D721Med (cell line): ENCODE results near the gene MYL5.
A peak's percentile ranks its signal among the peaks of the same experiment; 100 is the strongest.

Experiments
- DNase-seq: peaks from one replicate; pipeline ENCODE4 v3.0.0; 2011; ENCODE audit warnings: low spot score; ENCODE audit not compliant: insufficient read length
- FAIRE-seq: peaks from 2 replicates; lab custom pipeline; 2011; peaks lifted over from hg19 to GRCh38; lab: Jason Lieb, UNC
- CTCF ChIP-seq: IDR thresholded peaks from 2 replicates; pipeline ENCODE4 v1.5.1; 2012; ENCODE audit warnings: mild to moderate bottlenecking, control low read depth; ENCODE audit not compliant: insufficient read depth; ENCODE audit errors: missing control alignments

Gene MYL5

GRCh38 chr4:663438-664428, 10.6 kb upstream of the MYL5 start:
- TF ChIP-seq CTCF = no peak
- peak; percentile 95 for DNase-seq
- FAIRE-seq = no peak

DNA sequence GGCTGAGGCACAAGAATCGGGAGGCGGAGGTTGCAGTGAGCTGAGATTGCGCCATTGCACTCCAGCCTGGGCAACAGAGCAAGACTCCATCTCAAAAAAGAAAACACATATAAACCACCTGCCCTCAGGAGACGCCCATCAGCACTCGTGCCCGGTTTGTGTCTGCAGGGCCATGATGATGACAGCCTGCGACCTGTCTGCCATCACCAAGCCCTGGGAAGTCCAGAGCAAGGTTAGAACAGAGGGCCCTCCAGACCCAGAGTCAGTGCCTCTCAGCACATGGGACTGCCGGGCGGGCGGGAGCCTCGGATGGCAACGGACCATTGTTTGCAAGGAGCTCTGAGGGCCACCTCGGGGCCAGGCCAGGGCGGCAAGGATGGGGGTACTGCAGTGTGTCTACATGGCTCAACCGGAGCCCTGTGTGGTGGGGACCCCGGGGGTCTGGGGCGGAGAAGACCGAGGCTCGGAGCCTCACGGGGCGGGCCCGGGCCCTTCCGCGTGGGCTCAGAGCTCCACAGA, 9.6 kb upstream of the MYL5 start:
- TF ChIP-seq CTCF = no peak

DNA sequence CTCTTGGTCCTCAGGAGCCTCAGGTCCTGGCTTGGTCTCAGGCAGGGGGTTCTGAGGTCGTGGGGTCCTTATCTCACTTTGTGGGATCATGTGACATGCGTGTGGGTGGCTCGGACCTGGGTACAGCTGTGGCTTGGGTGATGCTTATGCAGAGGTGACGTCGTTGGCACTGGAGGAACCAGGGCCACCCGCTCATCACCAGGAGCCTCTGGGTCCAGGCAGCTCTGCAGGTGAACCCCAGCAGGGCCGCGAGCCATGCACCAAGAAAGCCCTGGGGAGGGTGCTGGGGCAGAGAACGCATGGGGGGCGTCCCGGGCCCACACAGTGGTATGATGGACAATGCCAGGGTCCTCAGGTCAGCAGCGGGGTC, 9.0 kb upstream of the MYL5 start:
- DNase-seq = no peak
- no peak for FAIRE-seq
- no peak for TF ChIP-seq CTCF

More for the DNA sequence above, 9.6 kb upstream of the MYL5 start:
- DNase-seq (no peak), FAIRE-seq (no peak)

GRCh38 chr4:665751-666435, 8.4 kb upstream of the MYL5 start:
- no peak for TF ChIP-seq CTCF
- no peak for FAIRE-seq
- DNase-seq = no peak

GRCh38 chr4:666436-666810, 7.9 kb upstream of the MYL5 start:
- DNase-seq (no peak), FAIRE-seq (no peak)
- TF ChIP-seq CTCF = no peak

DNA sequence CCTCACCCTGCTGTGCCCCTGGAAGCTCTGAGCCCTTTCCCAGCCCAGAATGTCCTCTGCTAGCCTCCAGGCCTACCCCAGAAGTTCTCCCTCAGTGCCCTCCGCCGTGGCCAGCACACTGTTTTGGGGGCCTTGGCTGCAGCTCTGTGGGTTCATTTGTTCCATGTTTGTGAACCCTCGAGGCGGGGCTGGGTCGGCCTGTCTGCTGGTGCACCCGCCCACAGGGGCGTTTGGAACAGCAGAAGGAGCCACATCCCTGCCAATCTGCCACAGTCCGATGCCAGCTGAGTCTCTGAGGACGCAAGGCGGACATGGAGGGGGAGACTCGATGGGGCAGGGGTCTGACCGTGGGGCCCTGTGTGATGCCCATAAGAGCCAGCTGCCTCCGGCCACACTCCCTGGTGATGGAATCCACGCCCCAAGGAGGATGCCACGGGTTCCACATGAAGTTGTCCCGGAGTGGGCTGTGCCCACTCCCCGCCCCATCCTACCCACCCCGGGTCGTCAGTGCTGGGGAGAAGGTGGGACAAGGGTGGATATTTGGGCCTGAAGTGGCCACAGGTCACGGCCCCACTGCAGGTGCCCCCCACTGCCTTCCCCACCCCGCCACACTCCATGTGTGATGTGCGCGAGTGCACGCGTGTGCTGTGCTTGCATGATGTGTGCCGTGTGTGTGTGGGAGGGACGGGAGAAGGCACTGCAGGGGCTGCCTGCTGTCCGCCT, 7.4 kb upstream of the MYL5 start:
- no peak for DNase-seq
- TF ChIP-seq CTCF = no peak
- no peak for FAIRE-seq
